Testis (tissue), 2 donors: ENCODE results near the gene RASSF10.

ENCODE experiments used
- POLR2A ChIP-seq: fragments of 450-650 bp; IDR thresholded peaks from one replicate; pipeline ENCODE4 v1.6.1; 2017; ENCODE audit warnings: antibody characterized with exemption, mild to moderate bottlenecking, moderate library complexity
- TF ChIP-seq, protein P1 (sequence below), 3 experiments: fragments of 450-650 bp in 2 of 3; fragments of 200-600 bp in 1 of 3; sonication (generic) in 1 of 3; IDR thresholded peaks; one replicate each; pipeline ENCODE4 v1.5.1; 2016 to 2019; ENCODE audit warnings: antibody characterized with exemption in 3 of 3, mild to moderate bottlenecking in 2 of 3, moderate library complexity in 1 of 3

DNA sequence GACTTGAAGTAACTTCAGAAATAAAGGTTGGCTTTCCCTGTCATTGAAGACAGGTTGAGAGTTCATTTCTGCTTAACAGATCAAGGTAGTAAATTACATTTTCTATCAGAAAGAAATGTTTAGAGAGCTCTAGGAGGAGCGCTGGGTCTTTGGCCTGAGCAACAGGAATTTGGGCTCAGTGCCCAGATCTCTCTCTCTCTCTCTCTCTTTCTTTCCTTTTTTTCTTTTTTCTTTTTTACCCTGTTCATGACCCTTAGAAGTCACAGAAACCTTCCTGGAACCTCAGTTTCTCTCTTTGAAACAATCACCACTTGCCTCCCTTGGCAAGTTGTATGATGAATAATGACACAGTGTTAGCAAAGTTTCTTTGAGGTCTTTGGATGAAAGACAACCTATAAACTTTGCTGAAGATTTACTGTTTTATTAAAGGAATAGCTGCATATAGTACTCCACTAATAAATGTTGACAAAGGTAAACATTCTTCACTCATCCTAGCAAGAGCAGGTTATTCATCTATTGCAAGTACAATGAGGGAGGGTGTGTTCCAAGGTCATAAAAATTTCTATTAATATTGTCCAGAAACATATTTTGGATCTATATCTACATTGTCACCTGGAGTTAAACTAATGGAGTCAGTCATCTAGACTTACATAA is 35.5 kb upstream of the RASSF10 start:
- TF ChIP-seq, protein P1, sequence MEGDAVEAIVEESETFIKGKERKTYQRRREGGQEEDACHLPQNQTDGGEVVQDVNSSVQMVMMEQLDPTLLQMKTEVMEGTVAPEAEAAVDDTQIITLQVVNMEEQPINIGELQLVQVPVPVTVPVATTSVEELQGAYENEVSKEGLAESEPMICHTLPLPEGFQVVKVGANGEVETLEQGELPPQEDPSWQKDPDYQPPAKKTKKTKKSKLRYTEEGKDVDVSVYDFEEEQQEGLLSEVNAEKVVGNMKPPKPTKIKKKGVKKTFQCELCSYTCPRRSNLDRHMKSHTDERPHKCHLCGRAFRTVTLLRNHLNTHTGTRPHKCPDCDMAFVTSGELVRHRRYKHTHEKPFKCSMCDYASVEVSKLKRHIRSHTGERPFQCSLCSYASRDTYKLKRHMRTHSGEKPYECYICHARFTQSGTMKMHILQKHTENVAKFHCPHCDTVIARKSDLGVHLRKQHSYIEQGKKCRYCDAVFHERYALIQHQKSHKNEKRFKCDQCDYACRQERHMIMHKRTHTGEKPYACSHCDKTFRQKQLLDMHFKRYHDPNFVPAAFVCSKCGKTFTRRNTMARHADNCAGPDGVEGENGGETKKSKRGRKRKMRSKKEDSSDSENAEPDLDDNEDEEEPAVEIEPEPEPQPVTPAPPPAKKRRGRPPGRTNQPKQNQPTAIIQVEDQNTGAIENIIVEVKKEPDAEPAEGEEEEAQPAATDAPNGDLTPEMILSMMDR (IDR thresholded peaks at IDR 0.05) = no peak
- no peak for TF ChIP-seq POLR2A
